SK-N-SH treated with all-trans-retinoic acid at 6 μM for 48 hours (cell line): ENCODE results near the gene PRR5L.

Experiments
- ARNTL ChIP-seq: fragments of 450-650 bp; formaldehyde crosslinking; IDR thresholded peaks from 2 replicates; pipeline ENCODE4 v1.5.0; 2020; ENCODE audit warnings: low read depth, mild to moderate bottlenecking, moderate library complexity, borderline replicate concordance
- ZNF565 ChIP-seq: fragments of 450-650 bp; formaldehyde crosslinking; conservative IDR thresholded peaks from 2 replicates; pipeline ENCODE4 v1.5.0; 2020; ENCODE audit warnings: low read depth, mild to moderate bottlenecking, moderate library complexity
- ZNF8 ChIP-seq: fragments of 450-650 bp; formaldehyde crosslinking; IDR thresholded peaks from 2 replicates; pipeline ENCODE4 v1.5.0; 2020; ENCODE audit warnings: mild to moderate bottlenecking, moderate library complexity

DNA sequence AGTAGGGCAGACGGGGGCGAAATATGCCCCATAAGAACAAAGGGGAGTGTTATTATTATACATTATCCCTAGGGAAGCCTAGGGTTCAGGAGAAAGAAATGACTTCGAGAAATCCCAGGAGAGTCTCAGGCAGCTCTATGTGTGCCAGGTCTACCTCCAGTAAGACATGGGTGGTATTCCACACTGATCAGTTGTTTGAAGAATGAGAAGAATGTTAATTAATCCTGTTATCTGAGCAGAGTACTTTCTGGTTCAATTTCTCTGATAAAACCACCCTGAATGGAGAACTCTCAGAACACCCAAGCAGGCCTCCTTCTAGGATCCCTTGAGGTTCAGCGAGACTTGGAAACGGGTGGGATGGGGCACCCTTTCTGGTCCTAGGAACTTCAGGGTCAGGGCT is 46.2 kb downstream of the PRR5L start:
- TF ChIP-seq ZNF8 (no peak), ZNF565 (CRISPR knock-in tag) (no peak), ARNTL (CRISPR knock-in tag) (no peak)
